PC-9 (cell line): Measurements from ENCODE around the gene ZNF335.

Source experiments
- CTCF ChIP-seq: fragments of 200-600 bp; sonication (generic); conservative IDR thresholded peaks from 2 replicates; pipeline ENCODE4 v1.6.1; 2017; ENCODE audit warnings: mixed run types, antibody characterized with exemption, mild to moderate bottlenecking, moderate library complexity
- EZH2 ChIP-seq: fragments of 200-600 bp; sonication (generic); IDR thresholded peaks from 2 replicates; pipeline ENCODE4 v1.8.0; 2017; ENCODE audit warnings: antibody characterized with exemption, low read depth

- TF ChIP-seq CTCF (no peak), EZH2 (no peak)
Observed at GRCh38 chr20:45975686-45976085, 3.7 kb upstream of the ZNF335 start.
